B cell (primary cell): ENCODE results near the gene ZNF81. TPM values are rescaled to one million over a fixed set of nuclear protein-coding genes. Genes with fewer than 3 reads are reported as not detected.
"Not testable (repeated sequence)": the region's sequence is repeated elsewhere in the genome, so short reads cannot be mapped to it uniquely, and the experiment has no call there.

Experiments
- ATAC-seq: fragments of 200-7000 bp; cut with Tn5 transposase; one replicate; pipeline ENCODE4 v1.10.0; 2021; ENCODE audit warnings: low read depth, mild to moderate bottlenecking, moderate number of reproducible peaks, moderate library complexity
- CTCF ChIA-PET: fragments of 350-600 bp; sonication (Branson Sonifier 250); formaldehyde crosslinking; loops from one replicate; lab custom pipeline; 2021; ENCODE audit warnings: antibody characterized with exemption, inconsistent platforms; lab: Charles Lee
- POLR2A ChIA-PET: fragments of 350-600 bp; sonication (Branson Sonifier 250); formaldehyde crosslinking; loops from one replicate; lab custom pipeline; 2021; ENCODE audit warnings: antibody characterized with exemption; lab: Charles Lee
- DNase-seq: peaks from one replicate; pipeline ENCODE4 v3.0.0; 2013
- H2AFZ ChIP-seq: 2 replicates; pipeline ENCODE4 v1.6.1; 2012; ENCODE audit warnings: mild to moderate bottlenecking, low read depth, low read length; ENCODE audit not compliant: insufficient read depth, poor library complexity, severe bottlenecking
- H3K27ac ChIP-seq, 2 donors: 1 replicate in 1 of 2; 2 replicates in 1 of 2; pipeline ENCODE4 v1.5.1; 2012 to 2013; ENCODE audit warnings: low read length in 2 of 2, mild to moderate bottlenecking in 2 of 2, moderate library complexity in 1 of 2
- H3K27me3 ChIP-seq, 4 experiments: fragments of 200-600 bp in 1 of 4; sonication (generic) in 1 of 4; replicated peaks in 1 of 4; 1 replicate in 2 of 4; 2 replicates in 2 of 4; pipeline versions ENCODE4 v1.6.1 to v1.7.0; 2013 to 2016; ENCODE audit warnings: low read length in 3 of 4, mild to moderate bottlenecking in 2 of 4, mixed read lengths in 1 of 4, moderate library complexity in 1 of 4; ENCODE audit not compliant: insufficient read depth in 4 of 4, control insufficient read depth in 3 of 4; ENCODE audit errors: control extremely low read depth in 1 of 4
- H3K36me3 ChIP-seq, 2 experiments: replicated peaks in 1 of 2; 1 replicate in 1 of 2; 2 replicates in 1 of 2; pipeline versions ENCODE4 v1.6.1 to v1.7.1; 2013; ENCODE audit warnings: low read length in 1 of 2; ENCODE audit not compliant: insufficient read depth in 2 of 2, control insufficient read depth in 1 of 2; ENCODE audit errors: control extremely low read depth in 1 of 2, extremely low read depth in 1 of 2
- H3K4me1 ChIP-seq, 2 donors: fragments of 200-600 bp in 1 of 2; sonication (generic) in 1 of 2; 1 replicate in 1 of 2; 2 replicates in 1 of 2; pipeline versions ENCODE4 v1.5.1 to v1.6.1; 2013 to 2017; ENCODE audit warnings: low read length in 2 of 2; ENCODE audit not compliant: control insufficient read depth in 2 of 2, insufficient read depth in 2 of 2
- H3K4me2 ChIP-seq: replicated peaks from 2 replicates; pipeline ENCODE3; 2012; ENCODE audit warnings: mild to moderate bottlenecking, low read depth, low read length; ENCODE audit not compliant: poor library complexity, severe bottlenecking
- H3K4me3 ChIP-seq, 5 experiments: fragments of 200-600 bp in 1 of 5; sonication (generic) in 1 of 5; 1 replicate in 3 of 5; 2 replicates in 2 of 5; pipeline versions ENCODE4 v1.5.1 to v1.7.0; 2011 to 2016; ENCODE audit warnings: low read length in 4 of 5, mild to moderate bottlenecking in 4 of 5, low read depth in 2 of 5, control low read depth in 1 of 5, moderate library complexity in 1 of 5; ENCODE audit not compliant: insufficient read depth in 1 of 5; ENCODE audit errors: control extremely low read depth in 1 of 5, extremely low read depth in 1 of 5
- H3K79me2 ChIP-seq: fragments of 200-600 bp; sonication (generic); one replicate; pipeline ENCODE4 v1.6.0; 2016; ENCODE audit warnings: low read length; ENCODE audit not compliant: control insufficient read depth, insufficient read depth
- H3K9ac ChIP-seq: fragments of 200-600 bp; sonication (generic); 2 replicates; pipeline ENCODE4 v1.6.1; 2017; ENCODE audit warnings: mild to moderate bottlenecking, low read length, moderate library complexity
- H3K9me3 ChIP-seq, 3 donors: one replicate each; pipeline versions ENCODE4 v1.6.1 to v1.7.1; 2013; ENCODE audit warnings: low read length in 2 of 3; ENCODE audit not compliant: control insufficient read depth in 2 of 3, insufficient read depth in 1 of 3; ENCODE audit errors: control extremely low read depth in 1 of 3
- H4K20me1 ChIP-seq: 2 replicates; pipeline ENCODE4 v1.6.0; 2012; ENCODE audit warnings: mild to moderate bottlenecking, low read length; ENCODE audit not compliant: insufficient read depth, control insufficient read depth, poor library complexity, severe bottlenecking
- H3K27ac Mint-ChIP-seq: one replicate; pipeline ENCODE4 v1.8.0; 2021; ENCODE audit warnings: mixed read lengths
- H3K27me3 Mint-ChIP-seq: one replicate; pipeline ENCODE4 v1.8.0; 2021; ENCODE audit warnings: mixed read lengths
- H3K4me1 Mint-ChIP-seq: one replicate; pipeline ENCODE4 v1.8.0; 2021; ENCODE audit warnings: mixed read lengths
- H3K4me3 Mint-ChIP-seq: one replicate; pipeline ENCODE4 v1.8.0; 2021; ENCODE audit warnings: mixed read lengths
- H3K9me3 Mint-ChIP-seq: one replicate; pipeline ENCODE4 v1.8.0; 2022; ENCODE audit warnings: mixed read lengths; ENCODE audit not compliant: insufficient read depth
- EZH2 ChIP-seq: IDR thresholded peaks from 2 replicates; pipeline ENCODE4 v1.6.1; 2012; ENCODE audit warnings: borderline replicate concordance, low read depth, mild to moderate bottlenecking, moderate library complexity, low read length; ENCODE audit not compliant: insufficient read depth, poor library complexity, severe bottlenecking
- WGBS: methylation state at CpG from one replicate; pipeline ENCODE4 v1.1.5; 2013; ENCODE audit warnings: missing lambda C conversion rate; ENCODE audit not compliant: insufficient coverage; 5-methylcytosine and 5-hydroxymethylcytosine counted together
- intact Hi-C: fragments of 100-400 bp; cut with micrococcal nuclease; formaldehyde crosslinking; loops from one replicate; pipeline ENCODE4 v1.10.0; 2022
- polyA plus RNA-seq: library from polyadenylated mRNA; depleted of rRNA; stranded (reverse); fragments of >200 nt; gene quantifications from 2 replicates; pipeline ENCODE4 v1.2.3, GENCODE V29; 2012
- total RNA-seq, 2 donors: library from RNA; stranded (reverse); fragments of 120-200 nt in 1 of 2; gene quantifications; 1 replicate in 1 of 2; 2 replicates in 1 of 2; pipeline versions ENCODE4 v1.2.3 to v1.2.4, GENCODE V29; 2013 to 2022
- TF ChIP-seq, protein P1 (sequence below): fragments of 200-600 bp; IDR thresholded peaks from one replicate; pipeline ENCODE4 v1.8.0; 2022; ENCODE audit warnings: antibody characterized with exemption, mild to moderate bottlenecking

The ZNF81 gene
- total and polyA plus RNA-seq, 2 donors (not counting 1 experiment from before 2014, with no cell fraction given) = 3.5 to 17.7 TPM

GRCh38 chrX:47958761-47959342 lies 122.2 kb downstream of the ZNF81 start:
- Histone ChIP-seq H3K9me3 (no peaks in the 10 kb centered on the region), H4K20me1 (no peaks in the 10 kb centered on the region), H3K9ac (no peak overlapping the region), H3K79me2 (no peaks in the 10 kb centered on the region), H2AFZ (no peak overlapping the region), H3K27ac (no peak overlapping the region), H3K4me2 (no peak overlapping the region), H3K4me3 (no peak overlapping the region), H3K36me3 (no peaks in the 10 kb centered on the region), H3K4me1 (peaks cover 4 to 8% of the 10 kb centered on the region in 2 donors), H3K27me3 (no peaks in the 10 kb centered on the region)
- H3K9me3 Mint-ChIP-seq = no peaks in the 10 kb centered on the region
- peaks cover 17% of the 10 kb centered on the region for H3K4me1 Mint-ChIP-seq
- DNase-seq = peak; percentile 9
- WGBS = 10% methylated on average over 1 of the region's 4 CpGs
- H3K4me3 Mint-ChIP-seq = no peak overlapping the region
- peak; percentile 43 for ATAC-seq
- no peak overlapping the region for H3K27ac Mint-ChIP-seq
- no peaks in the 10 kb centered on the region for H3K27me3 Mint-ChIP-seq
- CTCF ChIA-PET = no interaction called here
- TF ChIP-seq, protein P1, sequence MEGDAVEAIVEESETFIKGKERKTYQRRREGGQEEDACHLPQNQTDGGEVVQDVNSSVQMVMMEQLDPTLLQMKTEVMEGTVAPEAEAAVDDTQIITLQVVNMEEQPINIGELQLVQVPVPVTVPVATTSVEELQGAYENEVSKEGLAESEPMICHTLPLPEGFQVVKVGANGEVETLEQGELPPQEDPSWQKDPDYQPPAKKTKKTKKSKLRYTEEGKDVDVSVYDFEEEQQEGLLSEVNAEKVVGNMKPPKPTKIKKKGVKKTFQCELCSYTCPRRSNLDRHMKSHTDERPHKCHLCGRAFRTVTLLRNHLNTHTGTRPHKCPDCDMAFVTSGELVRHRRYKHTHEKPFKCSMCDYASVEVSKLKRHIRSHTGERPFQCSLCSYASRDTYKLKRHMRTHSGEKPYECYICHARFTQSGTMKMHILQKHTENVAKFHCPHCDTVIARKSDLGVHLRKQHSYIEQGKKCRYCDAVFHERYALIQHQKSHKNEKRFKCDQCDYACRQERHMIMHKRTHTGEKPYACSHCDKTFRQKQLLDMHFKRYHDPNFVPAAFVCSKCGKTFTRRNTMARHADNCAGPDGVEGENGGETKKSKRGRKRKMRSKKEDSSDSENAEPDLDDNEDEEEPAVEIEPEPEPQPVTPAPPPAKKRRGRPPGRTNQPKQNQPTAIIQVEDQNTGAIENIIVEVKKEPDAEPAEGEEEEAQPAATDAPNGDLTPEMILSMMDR = no peak
- no peak for TF ChIP-seq EZH2
- intact Hi-C loops = no loop called here
- POLR2A ChIA-PET = no interaction called here

DNA sequence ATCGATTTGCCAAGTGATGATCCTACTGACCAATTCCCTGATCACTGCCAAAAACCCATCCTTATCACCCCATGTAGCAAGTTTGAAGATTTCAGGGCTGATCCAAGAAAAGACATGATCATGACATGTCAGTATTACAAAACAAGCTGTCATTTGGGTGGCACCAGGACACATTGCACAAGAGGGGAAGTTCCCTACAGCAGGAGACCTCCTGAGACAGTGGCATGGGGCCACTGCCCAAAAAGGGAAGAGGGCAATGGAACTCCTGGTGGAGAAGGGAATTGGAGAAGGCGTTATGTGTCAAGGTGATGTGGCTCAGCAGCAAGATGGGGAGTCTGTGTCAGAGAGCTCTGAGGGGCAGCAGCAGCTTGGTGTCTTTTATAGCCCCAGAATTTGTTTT lies 123.7 kb downstream of the ZNF81 start:
- H3K4me1 Mint-ChIP-seq = peaks cover 17% of the 10 kb centered on the region
- no peak for DNase-seq
- Histone ChIP-seq H3K4me1 (peaks cover 4 to 8% of the 10 kb centered on the region in 2 donors), H3K9me3 (peaks cover 0 to 2% (median 0%) of the 10 kb centered on the region in 3 donors), H2AFZ (no peak overlapping the region), H3K9ac (no peak overlapping the region), H4K20me1 (no peaks in the 10 kb centered on the region), H3K36me3 (no peaks in the 10 kb centered on the region), H3K4me3 (no peak overlapping the region), H3K27ac (no peak overlapping the region), H3K79me2 (no peaks in the 10 kb centered on the region), H3K4me2 (no peak overlapping the region), H3K27me3 (no peaks in the 10 kb centered on the region)
- WGBS = 85% methylated on average over 2 of the region's 2 CpGs
- peaks cover 4% of the 10 kb centered on the region for H3K9me3 Mint-ChIP-seq
- intact Hi-C loops = no loop called here
- no peak for TF ChIP-seq EZH2
- TF ChIP-seq, protein P1 = no peak
- CTCF ChIA-PET = no interaction called here
- ATAC-seq = no peak
- peak overlapping the region; percentile 44 for H3K4me3 Mint-ChIP-seq
- H3K27ac Mint-ChIP-seq = no peak overlapping the region
- POLR2A ChIA-PET = no interaction called here
- H3K27me3 Mint-ChIP-seq = no peaks in the 10 kb centered on the region

DNA sequence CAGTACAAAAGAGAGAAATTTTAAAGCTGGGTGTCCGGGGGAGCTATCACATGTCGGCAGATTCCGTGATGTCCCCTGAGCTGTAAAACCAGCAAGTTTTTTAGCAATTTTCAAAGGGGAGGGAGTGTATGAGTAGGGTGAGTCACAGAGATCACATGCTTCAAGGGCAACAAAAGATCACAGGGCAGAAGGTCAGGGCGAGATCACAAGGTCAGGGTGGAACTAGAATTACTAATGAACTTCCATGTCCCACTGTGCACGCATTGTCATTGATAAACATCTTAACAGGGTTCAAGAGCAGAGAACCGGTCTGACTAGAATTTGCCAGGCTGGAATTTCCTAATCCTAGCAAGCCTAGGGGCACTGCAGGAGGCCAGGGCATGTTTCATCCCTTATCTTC lies 125.1 kb downstream of the ZNF81 start:
- H3K27ac Mint-ChIP-seq, ATAC-seq, H3K4me2 ChIP-seq, H3K27ac ChIP-seq, DNase-seq, POLR2A ChIA-PET, H4K20me1 ChIP-seq, H3K27me3 Mint-ChIP-seq, H3K9ac ChIP-seq, H3K4me1 ChIP-seq, H3K4me3 Mint-ChIP-seq, H3K36me3 ChIP-seq, H3K27me3 ChIP-seq, CTCF ChIA-PET, H3K79me2 ChIP-seq, H3K4me3 ChIP-seq, H3K9me3 Mint-ChIP-seq, H3K9me3 ChIP-seq, intact Hi-C loops, H2AFZ ChIP-seq: not testable (repeated sequence)
- H3K4me1 Mint-ChIP-seq = peaks cover 17% of the 10 kb centered on the region
- WGBS = 100% methylated on average over 4 of the region's 6 CpGs
